ENCODE results near the gene PAPPA2. TPM values are rescaled to one million over a fixed set of nuclear protein-coding genes. Genes with fewer than 3 reads are reported as not detected.

Gene PAPPA2
- total and polyA plus RNA-seq, 2 donors (not counting 1 experiment from before 2014, with no cell fraction given): not detected

DNA sequence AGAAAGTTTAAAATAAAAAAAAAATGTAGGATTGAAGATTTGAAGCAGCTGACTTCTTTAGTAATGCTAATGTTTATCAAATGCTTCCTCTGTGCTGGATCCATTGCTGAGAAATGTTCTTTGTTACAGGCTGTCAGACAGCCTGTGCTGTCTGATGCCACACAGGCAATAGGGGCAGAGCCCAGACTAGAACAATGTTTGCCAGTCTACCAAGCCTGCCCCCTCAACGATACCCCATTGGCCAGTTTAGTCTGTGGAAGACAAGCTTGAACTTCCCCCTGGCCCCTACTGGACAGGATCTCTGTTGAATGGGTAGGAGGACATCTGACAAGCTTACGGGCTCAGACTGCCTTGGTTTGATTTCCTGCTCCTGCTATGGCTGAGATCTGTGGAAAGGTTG lies 79.4 kb downstream of the PAPPA2 start:
- H3K4me1 Mint-ChIP-seq: no peaks in the 10 kb centered on the region
- Histone ChIP-seq H3K79me2 (ENCODE audit: control insufficient read depth, insufficient read depth, low read length) (no peaks in the 10 kb centered on the region), H2AFZ (ENCODE audit: insufficient read depth, low read depth, low read length, poor library complexity, severe bottlenecking) (no peak overlapping the region), H3K4me2 (replicated peaks; ENCODE audit: low read depth, low read length, poor library complexity, severe bottlenecking) (no peak overlapping the region), H3K27me3 (replicated peaks in 1 of 4; ENCODE audit: control extremely low read depth in 1 of 4, control insufficient read depth in 3 of 4, insufficient read depth in 4 of 4, low read length in 3 of 4) (no peaks in the 10 kb centered on the region), H3K9ac (ENCODE audit: low read length) (no peak overlapping the region), H3K4me1 (ENCODE audit: control insufficient read depth in 2 of 2, insufficient read depth in 2 of 2, low read length in 2 of 2) (no peaks in the 10 kb centered on the region), H4K20me1 (ENCODE audit: control insufficient read depth, insufficient read depth, low read length, poor library complexity, severe bottlenecking) (no peaks in the 10 kb centered on the region), H3K27ac (ENCODE audit: low read length in 2 of 2) (no peak overlapping the region), H3K4me3 (ENCODE audit: control extremely low read depth in 1 of 5, extremely low read depth in 1 of 5, insufficient read depth in 1 of 5, low read depth in 2 of 5, low read length in 4 of 5) (no peak overlapping the region), H3K9me3 (ENCODE audit: control extremely low read depth in 1 of 3, control insufficient read depth in 2 of 3, insufficient read depth in 1 of 3, low read length in 2 of 3) (no peaks in the 10 kb centered on the region), H3K36me3 (replicated peaks in 1 of 2; ENCODE audit: control extremely low read depth in 1 of 2, control insufficient read depth in 1 of 2, extremely low read depth in 1 of 2, insufficient read depth in 2 of 2, low read length in 1 of 2) (no peaks in the 10 kb centered on the region)
- no peak for ATAC-seq (ENCODE audit: low read depth)
- no peak overlapping the region for H3K27ac Mint-ChIP-seq
- H3K9me3 Mint-ChIP-seq (ENCODE audit: insufficient read depth): peaks cover 4% of the 10 kb centered on the region
- ChIA-PET CTCF (no interaction called here), POLR2A (no interaction called here)
- TF ChIP-seq, protein P1, sequence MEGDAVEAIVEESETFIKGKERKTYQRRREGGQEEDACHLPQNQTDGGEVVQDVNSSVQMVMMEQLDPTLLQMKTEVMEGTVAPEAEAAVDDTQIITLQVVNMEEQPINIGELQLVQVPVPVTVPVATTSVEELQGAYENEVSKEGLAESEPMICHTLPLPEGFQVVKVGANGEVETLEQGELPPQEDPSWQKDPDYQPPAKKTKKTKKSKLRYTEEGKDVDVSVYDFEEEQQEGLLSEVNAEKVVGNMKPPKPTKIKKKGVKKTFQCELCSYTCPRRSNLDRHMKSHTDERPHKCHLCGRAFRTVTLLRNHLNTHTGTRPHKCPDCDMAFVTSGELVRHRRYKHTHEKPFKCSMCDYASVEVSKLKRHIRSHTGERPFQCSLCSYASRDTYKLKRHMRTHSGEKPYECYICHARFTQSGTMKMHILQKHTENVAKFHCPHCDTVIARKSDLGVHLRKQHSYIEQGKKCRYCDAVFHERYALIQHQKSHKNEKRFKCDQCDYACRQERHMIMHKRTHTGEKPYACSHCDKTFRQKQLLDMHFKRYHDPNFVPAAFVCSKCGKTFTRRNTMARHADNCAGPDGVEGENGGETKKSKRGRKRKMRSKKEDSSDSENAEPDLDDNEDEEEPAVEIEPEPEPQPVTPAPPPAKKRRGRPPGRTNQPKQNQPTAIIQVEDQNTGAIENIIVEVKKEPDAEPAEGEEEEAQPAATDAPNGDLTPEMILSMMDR (IDR thresholded peaks at IDR 0.05): no peak
- TF ChIP-seq EZH2 (IDR thresholded peaks at IDR 0.05; ENCODE audit: borderline replicate concordance, insufficient read depth, low read depth, low read length, poor library complexity, severe bottlenecking): no peak
- WGBS (ENCODE audit: insufficient coverage): no CpG with 5 or more reads among the region's 2 CpGs
- DNase-seq: no peak
- peaks cover 12% of the 10 kb centered on the region for H3K27me3 Mint-ChIP-seq
- no peak overlapping the region for H3K4me3 Mint-ChIP-seq
- intact Hi-C loops (cut with micrococcal nuclease): no loop called here

- Histone ChIP-seq H3K36me3 (replicated peaks in 1 of 2; ENCODE audit: control extremely low read depth in 1 of 2, control insufficient read depth in 1 of 2, extremely low read depth in 1 of 2, insufficient read depth in 2 of 2, low read length in 1 of 2) (no peaks in the 10 kb centered on the region), H3K9ac (ENCODE audit: low read length) (no peak overlapping the region), H3K4me2 (replicated peaks; ENCODE audit: low read depth, low read length, poor library complexity, severe bottlenecking) (no peak overlapping the region), H2AFZ (ENCODE audit: insufficient read depth, low read depth, low read length, poor library complexity, severe bottlenecking) (no peak overlapping the region), H4K20me1 (ENCODE audit: control insufficient read depth, insufficient read depth, low read length, poor library complexity, severe bottlenecking) (no peaks in the 10 kb centered on the region), H3K4me1 (ENCODE audit: control insufficient read depth in 2 of 2, insufficient read depth in 2 of 2, low read length in 2 of 2) (no peaks in the 10 kb centered on the region), H3K79me2 (ENCODE audit: control insufficient read depth, insufficient read depth, low read length) (no peaks in the 10 kb centered on the region), H3K9me3 (ENCODE audit: control extremely low read depth in 1 of 3, control insufficient read depth in 2 of 3, insufficient read depth in 1 of 3, low read length in 2 of 3) (no peaks in the 10 kb centered on the region), H3K27me3 (replicated peaks in 1 of 4; ENCODE audit: control extremely low read depth in 1 of 4, control insufficient read depth in 3 of 4, insufficient read depth in 4 of 4, low read length in 3 of 4) (no peaks in the 10 kb centered on the region), H3K27ac (ENCODE audit: low read length in 2 of 2) (no peak overlapping the region), H3K4me3 (ENCODE audit: control extremely low read depth in 1 of 5, extremely low read depth in 1 of 5, insufficient read depth in 1 of 5, low read depth in 2 of 5, low read length in 4 of 5) (no peak overlapping the region)
- 100% methylated on average over 1 of the region's 2 CpGs for WGBS (ENCODE audit: insufficient coverage)
- peaks cover 15% of the 10 kb centered on the region for H3K27me3 Mint-ChIP-seq
- no peaks in the 10 kb centered on the region for H3K4me1 Mint-ChIP-seq
- peaks cover 4% of the 10 kb centered on the region for H3K9me3 Mint-ChIP-seq (ENCODE audit: insufficient read depth)
- no peak for ATAC-seq (ENCODE audit: low read depth)
- intact Hi-C loops (cut with micrococcal nuclease): no loop called here
- H3K4me3 Mint-ChIP-seq: no peak overlapping the region
- no peak overlapping the region for H3K27ac Mint-ChIP-seq
- DNase-seq: no peak
- ChIA-PET POLR2A (no interaction called here), CTCF (no interaction called here)
- TF ChIP-seq EZH2 (IDR thresholded peaks at IDR 0.05; ENCODE audit: borderline replicate concordance, insufficient read depth, low read depth, low read length, poor library complexity, severe bottlenecking): no peak
- TF ChIP-seq, protein P1 (IDR thresholded peaks at IDR 0.05): no peak
These were observed 80.6 kb downstream of the PAPPA2 start for GRCh38 chr1:176543360-176544129.

Measured in B cell (primary cell).